Karpas-422 (cell line): ENCODE measurements around the gene SMAD4. TPM values are rescaled to one million over a fixed set of nuclear protein-coding genes. Genes with fewer than 3 reads are reported as not detected.
A peak's percentile ranks its signal among the peaks of the same experiment; 100 is the strongest.

Experiments used
- DNase-seq: peaks from one replicate; pipeline ENCODE4 v3.0.0-alpha.2; 2015
- H2AFZ ChIP-seq: fragments of 200-600 bp; sonication (generic); 2 replicates; pipeline ENCODE4 v1.6.1; 2014; ENCODE audit warnings: antibody characterized with exemption, low read length, mixed read lengths
- H3K27ac ChIP-seq: fragments of 200-600 bp; sonication (generic); 2 replicates; pipeline ENCODE4 v1.5.1; 2014; ENCODE audit warnings: mild to moderate bottlenecking, low read length, moderate library complexity
- H3K27me3 ChIP-seq: fragments of 200-600 bp; sonication (generic); 2 replicates; pipeline ENCODE4 v1.6.1; 2014; ENCODE audit warnings: low read length, mixed read lengths
- H3K36me3 ChIP-seq: fragments of 200-600 bp; sonication (generic); 2 replicates; pipeline ENCODE4 v1.6.1; 2014; ENCODE audit warnings: low read length, mixed read lengths; ENCODE audit not compliant: insufficient read depth
- H3K4me1 ChIP-seq: fragments of 200-600 bp; sonication (generic); 2 replicates; pipeline ENCODE4 v1.6.1; 2014; ENCODE audit warnings: mild to moderate bottlenecking, low read length, mixed read lengths
- H3K4me2 ChIP-seq: fragments of 200-600 bp; sonication (generic); 2 replicates; pipeline ENCODE4 v1.6.1; 2014; ENCODE audit warnings: low read length, low read depth, mild to moderate bottlenecking; ENCODE audit not compliant: poor library complexity, severe bottlenecking
- H3K4me3 ChIP-seq: fragments of 200-600 bp; sonication (generic); 2 replicates; pipeline ENCODE4 v1.5.1; 2014; ENCODE audit warnings: mild to moderate bottlenecking, antibody characterized with exemption, low read length, mixed read lengths
- H3K79me2 ChIP-seq: fragments of 200-600 bp; sonication (generic); 2 replicates; pipeline ENCODE4 v1.6.1; 2014; ENCODE audit warnings: mild to moderate bottlenecking, low read length, mixed read lengths
- H3K9ac ChIP-seq: fragments of 200-600 bp; sonication (generic); 2 replicates; pipeline ENCODE4 v1.6.0; 2014; ENCODE audit warnings: low read length
- H3K9me2 ChIP-seq: fragments of 200-600 bp; sonication (generic), shearing (Covaris generic); replicated peaks from 2 replicates; pipeline ENCODE4 v1.6.0; 2014; ENCODE audit warnings: mild to moderate bottlenecking, low read length, moderate library complexity; ENCODE audit not compliant: insufficient read depth
- H3K9me3 ChIP-seq: fragments of 300-700, 200-600 bp; sonication (generic); 2 replicates; pipeline ENCODE4 v1.6.1; 2014; ENCODE audit warnings: low read length, mixed read lengths
- H4K20me1 ChIP-seq: fragments of 200-600 bp; sonication (generic); 2 replicates; pipeline ENCODE4 v1.6.1; 2014; ENCODE audit warnings: mild to moderate bottlenecking, antibody characterized with exemption, low read length, low read depth; ENCODE audit not compliant: insufficient read depth
- total RNA-seq: library from RNA; depleted of rRNA; stranded (reverse); fragments of >200 nt; shearing (Covaris generic); gene quantifications from 2 replicates; pipeline ENCODE4 v1.2.3, GENCODE V29; 2014; ENCODE audit warnings: low replicate concordance

Gene SMAD4
- total RNA-seq, 1 experiment from 2014 or later = 101 TPM

DNA sequence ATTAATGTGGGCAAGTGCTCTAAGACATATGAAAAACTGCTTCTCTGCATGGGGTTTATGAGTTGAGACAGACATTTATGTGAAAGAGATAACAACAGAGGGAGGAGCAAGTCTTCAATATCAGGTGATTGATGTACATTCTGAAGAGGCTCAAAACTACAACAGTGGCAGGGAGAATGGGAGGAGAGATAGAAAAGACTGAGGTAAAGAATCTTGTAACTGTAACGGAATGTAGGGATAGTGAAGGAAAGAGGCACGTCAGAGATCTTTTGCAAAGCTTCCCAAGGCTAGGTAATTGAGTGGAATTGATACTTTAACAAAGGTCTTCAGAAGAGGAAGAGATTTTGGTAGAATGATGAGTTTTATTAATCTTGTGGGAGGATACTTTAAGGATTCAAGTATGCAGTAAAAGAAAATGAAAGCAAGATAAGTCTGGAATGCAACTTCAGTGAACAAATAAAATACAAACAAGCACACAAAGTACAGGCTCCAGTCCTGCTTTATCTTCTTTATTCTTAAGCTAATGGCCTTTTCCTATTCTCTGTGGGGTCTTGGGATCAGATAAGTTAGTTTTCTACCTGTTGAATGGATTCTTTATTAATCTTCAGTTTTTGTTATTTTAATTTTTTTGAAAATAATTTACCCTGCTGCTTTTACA is 15.0 kb downstream of the SMAD4 start:
- peaks cover 11% of the 10 kb centered on the region for H4K20me1 ChIP-seq
- peaks cover 18% of the 10 kb centered on the region; the same call in 1 of the 2 replicates for H3K36me3 ChIP-seq
- H3K9ac ChIP-seq = no peak overlapping the region
- H3K79me2 ChIP-seq = peaks cover 80% of the 10 kb centered on the region
- no peaks in the 10 kb centered on the region for H3K27me3 ChIP-seq
- no peak for DNase-seq
- no peak overlapping the region for H3K4me3 ChIP-seq
- H3K4me1 ChIP-seq = no peaks in the 10 kb centered on the region
- H2AFZ ChIP-seq = no peak overlapping the region
- H3K4me2 ChIP-seq = no peak overlapping the region
- H3K9me2 ChIP-seq = no peaks in the 10 kb centered on the region
- no peaks in the 10 kb centered on the region for H3K9me3 ChIP-seq
- H3K27ac ChIP-seq = no peak overlapping the region

DNA sequence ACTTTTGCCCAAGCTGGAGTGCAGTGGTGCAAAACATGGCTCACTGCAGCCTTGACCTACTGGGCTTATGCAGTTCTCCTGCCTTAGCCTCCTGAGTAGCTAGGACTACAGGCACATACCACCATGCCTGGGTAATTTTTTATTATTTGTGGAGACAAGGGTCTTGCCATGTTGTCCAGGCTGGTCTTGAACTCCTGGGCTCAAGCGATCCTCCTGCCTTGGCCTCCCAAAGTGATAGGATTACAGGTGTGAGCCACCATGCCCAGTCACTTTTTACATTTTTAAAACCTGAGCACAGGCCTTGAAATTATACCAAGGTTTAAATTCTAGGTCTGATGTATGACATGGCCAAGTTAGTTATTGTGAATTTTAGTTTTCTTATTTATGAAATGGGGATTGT is 18.2 kb downstream of the SMAD4 start:
- Histone ChIP-seq H3K4me3 (no peak overlapping the region), H4K20me1 (peaks cover 5% of the 10 kb centered on the region; the same call in 1 of the 2 replicates), H3K9me2 (no peaks in the 10 kb centered on the region), H3K79me2 (peaks cover 74% of the 10 kb centered on the region), H3K4me2 (no peak overlapping the region), H3K4me1 (0 out of 2 replicates have a peak, but pooled peaks cover 3% of the 10 kb centered on the region), H3K27ac (no peak overlapping the region), H3K27me3 (no peaks in the 10 kb centered on the region), H3K36me3 (peaks cover 25% of the 10 kb centered on the region; the same call in 1 of the 2 replicates), H3K9ac (no peak overlapping the region), H2AFZ (no peak overlapping the region), H3K9me3 (no peaks in the 10 kb centered on the region)
- DNase-seq = no peak

DNA sequence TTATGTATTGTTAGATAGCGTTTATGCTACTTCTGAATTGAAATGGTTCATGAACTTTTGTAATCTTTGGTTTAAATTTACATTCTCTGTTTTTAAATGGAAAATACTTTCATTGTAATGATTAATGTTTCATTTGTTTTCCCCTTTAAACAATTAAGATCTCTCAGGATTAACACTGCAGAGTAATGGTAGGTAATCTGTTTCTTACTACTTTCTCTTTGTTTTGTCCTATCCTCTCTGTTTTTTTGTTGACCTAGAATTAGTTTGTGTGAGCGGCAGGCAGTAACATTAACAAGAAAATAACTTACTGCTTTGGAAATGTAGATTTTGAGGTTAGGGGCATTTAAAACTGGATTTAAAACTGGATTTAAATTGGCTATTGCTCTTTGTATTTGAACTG is 19.1 kb downstream of the SMAD4 start:
- Histone ChIP-seq H2AFZ (no peak overlapping the region), H3K9me2 (no peaks in the 10 kb centered on the region), H3K27ac (no peak overlapping the region), H4K20me1 (peaks cover 8% of the 10 kb centered on the region; the same call in 1 of the 2 replicates), H3K27me3 (no peaks in the 10 kb centered on the region), H3K79me2 (peaks cover 74% of the 10 kb centered on the region), H3K9ac (no peak overlapping the region), H3K36me3 (peaks cover 33% of the 10 kb centered on the region; the same call in 1 of the 2 replicates), H3K4me1 (0 out of 2 replicates have a peak, but pooled peaks cover 3% of the 10 kb centered on the region), H3K9me3 (no peaks in the 10 kb centered on the region), H3K4me2 (no peak overlapping the region), H3K4me3 (no peak overlapping the region)
- DNase-seq = no peak

DNA sequence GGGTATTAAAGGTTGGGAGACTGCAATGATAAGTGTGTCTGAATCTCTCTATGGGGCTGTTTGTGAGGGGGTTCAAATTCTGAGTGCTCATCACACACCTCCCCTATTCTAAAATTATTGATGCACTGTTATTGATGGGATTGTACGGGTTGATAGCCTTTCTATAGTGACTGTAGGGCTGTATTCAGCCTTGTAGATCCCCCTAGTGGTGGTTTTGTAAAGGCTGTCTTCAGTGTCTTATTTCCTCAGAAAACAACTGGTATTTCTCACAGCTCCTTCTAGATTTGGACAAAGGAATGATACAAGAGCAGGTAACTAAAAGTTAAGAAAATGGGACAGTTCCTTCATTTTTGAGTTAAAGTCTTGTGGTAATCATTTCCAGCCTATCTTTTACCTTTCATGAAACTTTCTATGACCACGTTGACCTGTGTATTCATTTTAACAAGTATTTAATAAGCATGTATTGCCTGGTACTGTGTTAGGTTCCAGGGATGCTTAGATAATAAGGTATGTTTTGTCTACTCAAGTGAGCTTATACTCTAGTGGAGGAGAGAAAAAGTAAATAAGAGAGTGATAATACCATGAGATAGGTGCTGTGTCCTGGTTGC is 21.2 kb downstream of the SMAD4 start:
- Histone ChIP-seq H3K36me3 (peaks cover 47% of the 10 kb centered on the region; the same call in 1 of the 2 replicates), H4K20me1 (0 out of 2 replicates have a peak, but pooled peaks cover 3% of the 10 kb centered on the region)
- peak; percentile 83 for DNase-seq

DNA sequence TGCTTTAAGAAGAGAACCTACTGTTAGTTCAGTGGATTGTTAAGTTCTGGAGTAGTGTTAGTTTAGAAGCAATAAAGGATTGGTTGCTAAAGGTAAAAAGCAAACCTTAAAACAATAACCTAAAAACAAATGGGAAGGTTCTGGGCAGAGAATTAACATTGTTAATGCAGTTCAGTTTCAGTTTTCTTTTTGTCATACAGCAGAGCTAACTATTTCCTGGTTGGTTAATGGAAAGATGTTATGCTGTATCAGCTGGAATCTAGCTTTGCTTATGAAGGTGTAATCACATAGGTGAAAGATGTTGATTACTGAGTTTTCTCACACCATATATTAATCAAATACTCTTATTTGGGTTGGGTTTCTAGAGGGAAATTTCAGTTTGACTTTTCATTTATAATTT is 23.8 kb downstream of the SMAD4 start:
- Histone ChIP-seq H3K79me2 (peaks cover 78% of the 10 kb centered on the region), H4K20me1 (0 out of 2 replicates have a peak, but pooled peaks cover 3% of the 10 kb centered on the region), H3K36me3 (peaks cover 53% of the 10 kb centered on the region; the same call in 1 of the 2 replicates), H3K27ac (no peak overlapping the region), H2AFZ (no peak overlapping the region), H3K9me3 (no peaks in the 10 kb centered on the region), H3K9ac (no peak overlapping the region), H3K9me2 (no peaks in the 10 kb centered on the region), H3K4me1 (0 out of 2 replicates have a peak, but pooled peaks cover 3% of the 10 kb centered on the region), H3K4me2 (no peak overlapping the region), H3K27me3 (no peaks in the 10 kb centered on the region), H3K4me3 (no peak overlapping the region)
- DNase-seq = no peak

More for the DNA sequence above, 21.2 kb downstream of the SMAD4 start:
- Histone ChIP-seq H2AFZ (no peak overlapping the region), H3K27ac (no peak overlapping the region), H3K4me1 (0 out of 2 replicates have a peak, but pooled peaks cover 3% of the 10 kb centered on the region), H3K9ac (no peak overlapping the region), H3K79me2 (peaks cover 72% of the 10 kb centered on the region), H3K9me3 (no peaks in the 10 kb centered on the region), H3K4me2 (no peak overlapping the region), H3K27me3 (no peaks in the 10 kb centered on the region), H3K4me3 (no peak overlapping the region), H3K9me2 (no peaks in the 10 kb centered on the region)

DNA sequence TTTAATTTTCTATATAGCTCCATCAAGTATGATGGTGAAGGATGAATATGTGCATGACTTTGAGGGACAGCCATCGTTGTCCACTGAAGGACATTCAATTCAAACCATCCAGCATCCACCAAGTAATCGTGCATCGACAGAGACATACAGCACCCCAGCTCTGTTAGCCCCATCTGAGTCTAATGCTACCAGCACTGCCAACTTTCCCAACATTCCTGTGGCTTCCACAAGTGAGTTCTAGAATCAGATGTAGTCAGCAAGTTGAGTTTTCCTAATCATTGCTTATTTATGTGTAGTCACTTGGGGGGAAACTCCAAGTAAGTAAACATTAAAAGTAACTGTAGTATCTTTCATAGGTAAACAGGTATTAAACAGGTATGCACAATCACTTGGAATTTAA is 24.8 kb downstream of the SMAD4 start:
- Histone ChIP-seq H3K4me2 (no peak overlapping the region), H3K36me3 (peaks cover 56% of the 10 kb centered on the region), H3K9ac (no peak overlapping the region), H3K27ac (no peak overlapping the region), H3K4me1 (0 out of 2 replicates have a peak, but pooled peaks cover 3% of the 10 kb centered on the region), H3K27me3 (no peaks in the 10 kb centered on the region), H3K9me3 (no peaks in the 10 kb centered on the region), H3K4me3 (no peak overlapping the region), H4K20me1 (0 out of 2 replicates have a peak, but pooled peaks cover 3% of the 10 kb centered on the region), H3K9me2 (no peaks in the 10 kb centered on the region), H2AFZ (no peak overlapping the region), H3K79me2 (peaks cover 81% of the 10 kb centered on the region)
- no peak for DNase-seq

DNA sequence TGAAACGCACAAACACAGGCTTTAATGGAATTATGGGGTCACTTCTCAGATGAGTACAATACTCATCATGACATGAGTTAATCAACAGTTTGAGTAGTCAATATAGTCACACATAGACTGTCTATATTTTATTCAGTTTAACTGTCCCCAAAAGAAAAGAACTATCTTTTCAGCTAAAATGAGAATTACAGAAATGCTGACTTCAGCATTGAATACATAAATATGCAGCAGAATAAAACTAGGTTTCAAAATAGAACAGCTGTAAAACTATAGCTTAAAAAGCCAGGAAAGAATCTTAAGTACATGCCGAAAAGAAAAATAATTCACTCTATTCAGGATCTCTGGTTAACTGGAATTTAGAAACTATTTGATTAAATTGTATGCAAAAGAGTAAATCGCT is 30.0 kb downstream of the SMAD4 start:
- no peak overlapping the region for H2AFZ ChIP-seq
- H4K20me1 ChIP-seq = no peaks in the 10 kb centered on the region
- peaks cover 47% of the 10 kb centered on the region for H3K36me3 ChIP-seq
- H3K9ac ChIP-seq = no peak overlapping the region
- H3K4me3 ChIP-seq = no peak overlapping the region
- H3K4me1 ChIP-seq = no peaks in the 10 kb centered on the region
- no peak for DNase-seq
- H3K27ac ChIP-seq = no peak overlapping the region
- peaks cover 54% of the 10 kb centered on the region for H3K79me2 ChIP-seq
- H3K9me3 ChIP-seq = no peaks in the 10 kb centered on the region
- no peaks in the 10 kb centered on the region for H3K9me2 ChIP-seq
- no peaks in the 10 kb centered on the region for H3K27me3 ChIP-seq
- no peak overlapping the region for H3K4me2 ChIP-seq

DNA sequence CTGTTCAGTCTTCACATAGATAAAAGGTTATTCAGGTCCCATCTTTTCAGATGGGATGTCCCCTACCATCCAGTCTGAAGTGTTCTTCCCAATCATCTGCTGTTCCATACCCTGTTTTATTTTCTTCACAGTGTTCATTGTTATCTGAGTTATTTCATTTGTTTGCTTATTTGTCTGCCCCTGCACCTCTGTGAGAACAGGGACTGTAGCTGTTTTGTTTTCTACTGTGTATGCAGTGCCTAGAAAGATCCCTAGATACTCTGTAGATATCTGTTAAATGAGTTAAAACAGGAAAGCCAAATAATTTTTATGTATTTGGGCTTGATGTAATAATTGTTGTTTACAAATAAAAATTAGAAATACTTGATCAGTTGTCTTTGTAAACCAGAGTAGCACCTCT is 34.2 kb downstream of the SMAD4 start:
- H3K4me3 ChIP-seq = no peak overlapping the region
- no peak overlapping the region for H3K27ac ChIP-seq
- no peaks in the 10 kb centered on the region for H3K9me2 ChIP-seq
- H3K36me3 ChIP-seq = peaks cover 37% of the 10 kb centered on the region
- H3K4me2 ChIP-seq = no peak overlapping the region
- H3K9me3 ChIP-seq = no peaks in the 10 kb centered on the region
- peaks cover 39% of the 10 kb centered on the region for H3K79me2 ChIP-seq
- no peak overlapping the region for H2AFZ ChIP-seq
- H3K9ac ChIP-seq = no peak overlapping the region
- H3K27me3 ChIP-seq = no peaks in the 10 kb centered on the region
- no peak for DNase-seq
- H4K20me1 ChIP-seq = no peaks in the 10 kb centered on the region
- no peaks in the 10 kb centered on the region for H3K4me1 ChIP-seq
